ENCODE measurements around the gene ATG4C.

The ATG4C gene

DNA sequence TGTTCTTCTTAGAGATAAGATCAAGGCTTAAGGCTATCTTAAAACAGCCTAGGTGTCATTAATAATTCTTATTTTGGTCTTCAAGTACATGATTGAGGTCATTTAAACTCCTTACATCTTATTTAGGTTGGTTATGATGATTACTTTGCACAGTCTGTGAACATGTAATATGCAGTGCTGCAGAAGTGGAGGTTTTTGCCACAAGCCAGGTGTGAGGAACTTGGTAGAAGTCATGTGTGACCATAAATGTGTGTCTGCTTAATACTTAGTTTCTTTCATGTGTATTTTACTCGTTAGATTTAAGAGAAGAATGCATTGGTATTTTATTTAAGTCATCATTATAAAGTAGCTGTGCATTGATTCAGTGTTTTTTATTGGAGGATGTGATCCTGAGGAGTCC, 10.1 kb downstream of the ATG4C start:
- Histone ChIP-seq H3K27ac (no peak overlapping the region), H3K4me3 (no peak overlapping the region)
- TF ChIP-seq, protein P1, sequence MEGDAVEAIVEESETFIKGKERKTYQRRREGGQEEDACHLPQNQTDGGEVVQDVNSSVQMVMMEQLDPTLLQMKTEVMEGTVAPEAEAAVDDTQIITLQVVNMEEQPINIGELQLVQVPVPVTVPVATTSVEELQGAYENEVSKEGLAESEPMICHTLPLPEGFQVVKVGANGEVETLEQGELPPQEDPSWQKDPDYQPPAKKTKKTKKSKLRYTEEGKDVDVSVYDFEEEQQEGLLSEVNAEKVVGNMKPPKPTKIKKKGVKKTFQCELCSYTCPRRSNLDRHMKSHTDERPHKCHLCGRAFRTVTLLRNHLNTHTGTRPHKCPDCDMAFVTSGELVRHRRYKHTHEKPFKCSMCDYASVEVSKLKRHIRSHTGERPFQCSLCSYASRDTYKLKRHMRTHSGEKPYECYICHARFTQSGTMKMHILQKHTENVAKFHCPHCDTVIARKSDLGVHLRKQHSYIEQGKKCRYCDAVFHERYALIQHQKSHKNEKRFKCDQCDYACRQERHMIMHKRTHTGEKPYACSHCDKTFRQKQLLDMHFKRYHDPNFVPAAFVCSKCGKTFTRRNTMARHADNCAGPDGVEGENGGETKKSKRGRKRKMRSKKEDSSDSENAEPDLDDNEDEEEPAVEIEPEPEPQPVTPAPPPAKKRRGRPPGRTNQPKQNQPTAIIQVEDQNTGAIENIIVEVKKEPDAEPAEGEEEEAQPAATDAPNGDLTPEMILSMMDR (IDR thresholded peaks at IDR 0.05) = no peak
- no peak for DNase-seq (ENCODE audit: low spot score)

DNA sequence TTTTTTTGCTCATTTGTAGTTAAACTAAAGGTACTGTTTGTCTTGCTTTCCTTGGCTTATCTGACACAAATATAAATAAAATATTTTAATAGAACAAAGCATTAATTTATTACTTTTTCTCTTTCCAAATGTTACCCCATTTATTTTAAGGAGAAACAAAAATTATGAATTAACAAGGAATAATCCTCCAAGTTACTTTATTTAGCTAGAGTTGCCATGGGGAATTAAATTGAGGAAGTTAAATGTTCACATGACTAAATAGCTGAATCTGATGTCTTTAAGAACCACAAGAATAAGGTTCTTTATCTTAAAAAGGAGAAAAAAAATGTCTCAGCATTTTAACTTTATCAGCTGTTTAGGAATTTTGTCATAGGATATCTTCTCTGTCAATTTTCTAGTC, 12.3 kb downstream of the ATG4C start:
- no peak overlapping the region for H3K4me3 ChIP-seq
- no peak overlapping the region for H3K27ac ChIP-seq
- TF ChIP-seq, protein P1 (IDR thresholded peaks at IDR 0.05) = no peak
- no peak for DNase-seq (ENCODE audit: low spot score)

DNA sequence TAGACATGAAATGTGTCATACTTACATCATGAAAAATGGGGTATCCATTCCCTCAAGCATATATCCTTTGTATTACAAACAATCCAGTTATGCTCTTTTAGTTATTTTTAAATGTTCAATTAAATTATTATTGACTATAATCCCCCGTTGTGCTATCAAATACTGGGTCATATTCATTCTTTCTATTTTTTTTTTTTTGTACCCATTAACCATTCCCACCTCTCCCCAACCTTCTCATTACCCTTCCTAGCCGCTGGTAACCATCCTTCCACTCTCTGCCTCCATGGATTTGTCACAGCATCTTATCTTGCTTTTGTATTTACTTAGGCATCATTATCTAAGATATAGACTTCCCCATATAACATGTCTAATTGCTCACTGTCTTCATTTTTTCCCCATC, 15.8 kb downstream of the ATG4C start:
- TF ChIP-seq, protein P1 (IDR thresholded peaks at IDR 0.05) = no peak
- no peak for DNase-seq (ENCODE audit: low spot score)
- Histone ChIP-seq H3K4me3 (no peak overlapping the region), H3K27ac (no peak overlapping the region)

DNA sequence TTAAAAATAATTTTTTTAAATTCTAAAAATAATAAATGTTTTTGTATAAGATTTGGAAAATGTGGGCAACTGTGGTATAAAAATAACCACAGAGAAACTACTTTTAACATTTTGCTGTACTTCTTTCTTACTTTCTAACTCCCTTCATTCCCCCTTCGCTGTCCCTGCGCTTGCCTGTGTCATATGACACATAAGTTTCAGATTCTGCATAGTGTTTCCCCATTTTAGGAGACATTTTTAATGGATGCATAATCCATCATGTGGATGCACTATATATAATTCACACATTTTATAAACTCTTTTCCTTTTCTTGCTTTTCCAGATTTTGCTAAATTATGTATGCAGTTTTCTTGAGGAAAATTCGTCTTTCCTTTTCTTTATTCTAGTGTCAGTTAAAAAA, 16.3 kb downstream of the ATG4C start:
- H3K4me3 ChIP-seq = no peak overlapping the region
- TF ChIP-seq, protein P1 (IDR thresholded peaks at IDR 0.05) = no peak
- no peak overlapping the region for H3K27ac ChIP-seq
- DNase-seq (ENCODE audit: low spot score) = no peak

DNA sequence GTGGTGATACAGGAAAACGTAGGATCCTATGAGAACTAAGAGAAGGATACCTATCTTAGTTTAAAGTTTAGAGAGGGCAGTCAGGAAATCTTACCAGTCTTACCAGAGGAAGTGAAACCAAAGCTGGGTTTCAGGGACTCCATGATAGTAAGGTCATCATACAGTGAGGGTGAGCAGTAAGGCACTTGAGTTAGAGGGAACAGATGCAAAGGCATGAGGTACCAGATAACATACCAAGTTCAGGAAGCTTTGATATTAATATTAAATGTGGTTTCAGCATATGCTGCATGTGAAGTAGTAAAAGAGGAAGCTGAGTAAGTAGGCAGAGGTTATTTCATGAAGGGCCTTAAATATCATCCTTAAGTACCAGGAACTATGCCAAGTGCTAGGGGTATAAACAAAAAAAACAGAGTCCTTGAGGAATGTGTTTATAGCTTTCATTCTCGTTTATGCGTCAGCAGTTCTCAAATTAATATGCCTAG, 16.9 kb downstream of the ATG4C start:
- no peak for DNase-seq (ENCODE audit: low spot score)
- peak overlapping the region in 1 of 2 donors; percentile 29 for H3K27ac ChIP-seq
- no peak overlapping the region for H3K4me3 ChIP-seq
- TF ChIP-seq, protein P1 (IDR thresholded peaks at IDR 0.05) = no peak

DNA sequence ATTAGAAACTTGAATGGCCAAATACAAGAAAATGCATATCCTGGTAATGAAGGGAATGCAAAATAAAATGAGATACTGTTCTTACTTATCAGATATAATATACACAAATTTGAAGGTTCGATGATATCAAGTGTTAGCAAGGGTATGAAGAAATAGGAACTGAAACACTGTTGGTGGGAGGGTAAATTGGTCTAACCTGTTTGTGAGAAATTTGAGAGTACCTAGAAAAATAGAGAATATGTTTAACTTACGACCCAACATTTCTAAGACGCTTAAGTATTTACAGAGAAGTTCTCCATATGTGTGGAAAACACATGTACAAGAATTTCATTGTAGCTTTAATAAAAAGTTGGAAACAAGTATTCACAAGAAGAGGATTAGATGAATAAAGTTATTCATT, 25.9 kb downstream of the ATG4C start:
- Histone ChIP-seq H3K27ac (no peak overlapping the region), H3K4me3 (no peak overlapping the region)
- DNase-seq (ENCODE audit: low spot score) = no peak
- TF ChIP-seq, protein P1 (IDR thresholded peaks at IDR 0.05) = no peak

DNA sequence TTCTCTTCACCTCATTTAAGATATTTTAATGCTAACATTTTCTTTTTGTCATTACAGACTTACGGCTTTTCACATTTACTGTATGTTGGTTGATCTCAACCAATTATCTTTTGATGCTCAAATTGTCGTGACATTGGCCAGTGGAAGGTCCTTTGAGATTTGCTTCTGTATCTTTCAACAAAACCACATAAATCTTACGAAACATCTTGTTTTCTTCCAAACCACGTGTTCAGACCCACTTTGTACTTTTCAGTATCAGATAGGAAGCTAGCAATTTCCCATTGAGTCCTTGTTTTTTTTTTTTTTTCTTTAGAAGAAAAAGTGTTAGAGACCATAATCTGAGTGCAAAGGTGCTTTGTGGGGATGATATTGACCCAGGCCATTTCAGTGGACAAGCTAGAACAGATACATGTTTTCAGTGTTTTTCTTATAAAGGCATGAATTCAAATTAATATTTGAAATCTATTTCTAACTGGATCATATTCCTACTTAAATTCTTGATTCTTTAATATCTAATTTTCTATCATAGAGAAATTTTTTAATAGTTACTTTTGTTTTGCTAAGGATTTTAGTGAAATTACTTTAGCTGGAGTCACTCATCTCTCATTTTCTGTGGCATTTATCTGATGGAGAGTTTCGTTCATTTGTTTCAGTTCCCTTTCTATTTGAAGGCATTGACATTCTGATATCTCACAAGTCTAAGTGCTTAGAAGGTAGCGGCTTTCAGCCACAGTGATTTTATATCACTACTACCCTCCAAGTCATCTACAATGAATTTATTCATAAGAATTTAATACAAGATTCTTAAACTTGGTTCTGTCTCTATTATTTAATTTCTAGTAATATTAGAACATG, 26.7 kb downstream of the ATG4C start:
- TF ChIP-seq, protein P1 (IDR thresholded peaks at IDR 0.05) = no peak
- Histone ChIP-seq H3K4me3 (no peak overlapping the region), H3K27ac (no peak overlapping the region)
- no peak for DNase-seq (ENCODE audit: low spot score)
